ENCODE data around the gene NLRP7. TPM values are rescaled to one million over a fixed set of nuclear protein-coding genes. Genes with fewer than 3 reads are reported as not detected.
A peak's percentile ranks its signal among the peaks of the same experiment; 100 is the strongest.
"Not testable (repeated sequence)": the region's sequence is repeated elsewhere in the genome, so short reads cannot be mapped to it uniquely, and the experiment has no call there.

Gene NLRP7
- total RNA-seq, 2 experiments from 2014 or later: 0.69 to 8.8 TPM

DNA sequence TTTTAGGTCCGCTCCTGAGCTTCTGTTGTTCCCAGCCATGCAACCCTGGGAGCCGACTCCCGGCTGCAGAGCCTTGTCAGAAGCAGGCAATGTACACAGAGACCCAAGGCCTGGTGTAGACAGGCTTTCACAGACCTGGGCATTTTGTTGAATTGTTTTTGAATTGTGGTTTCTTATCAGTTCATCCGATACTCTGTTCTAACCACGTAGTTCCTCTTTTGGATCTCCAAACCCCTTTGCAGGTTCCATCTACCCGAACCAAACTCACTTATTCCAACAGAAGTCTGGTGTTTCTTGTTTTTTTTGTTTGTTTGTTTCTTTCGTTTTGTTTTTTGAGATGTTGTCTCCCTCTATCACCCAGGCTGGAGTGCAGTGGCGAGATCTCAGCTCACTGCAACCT is 12.5 kb upstream of the NLRP7 start:
- Histone ChIP-seq H3K4me1 (ENCODE audit: insufficient read depth, low read length, poor library complexity, severe bottlenecking) (peaks cover 31% of the 10 kb centered on the region), H2AFZ (ENCODE audit: low read length) (peak overlapping the region; percentile 97), H3K4me2 (ENCODE audit: low read length) (peak overlapping the region; percentile 75), H3K79me2 (ENCODE audit: insufficient read depth, low read depth, low read length) (no peaks in the 10 kb centered on the region), H3K9me3 (ENCODE audit: low read length) (no peaks in the 10 kb centered on the region), H3K9me2 (ENCODE audit: insufficient read depth, low read length) (no peaks in the 10 kb centered on the region), H3K27ac (ENCODE audit: low read depth, low read length, poor library complexity, severe bottlenecking) (peak overlapping the region; percentile 85), H3K36me3 (ENCODE audit: insufficient read depth, low read length) (no peaks in the 10 kb centered on the region), H4K20me1 (ENCODE audit: insufficient read depth, low read length) (no peaks in the 10 kb centered on the region), H3K4me3 (ENCODE audit: low read depth, low read length, poor library complexity, severe bottlenecking) (peak overlapping the region; percentile 46)
- intact Hi-C loops (cut with micrococcal nuclease; ENCODE audit: unreplicated experiment): no loop called here
- TF ChIP-seq, protein P1, sequence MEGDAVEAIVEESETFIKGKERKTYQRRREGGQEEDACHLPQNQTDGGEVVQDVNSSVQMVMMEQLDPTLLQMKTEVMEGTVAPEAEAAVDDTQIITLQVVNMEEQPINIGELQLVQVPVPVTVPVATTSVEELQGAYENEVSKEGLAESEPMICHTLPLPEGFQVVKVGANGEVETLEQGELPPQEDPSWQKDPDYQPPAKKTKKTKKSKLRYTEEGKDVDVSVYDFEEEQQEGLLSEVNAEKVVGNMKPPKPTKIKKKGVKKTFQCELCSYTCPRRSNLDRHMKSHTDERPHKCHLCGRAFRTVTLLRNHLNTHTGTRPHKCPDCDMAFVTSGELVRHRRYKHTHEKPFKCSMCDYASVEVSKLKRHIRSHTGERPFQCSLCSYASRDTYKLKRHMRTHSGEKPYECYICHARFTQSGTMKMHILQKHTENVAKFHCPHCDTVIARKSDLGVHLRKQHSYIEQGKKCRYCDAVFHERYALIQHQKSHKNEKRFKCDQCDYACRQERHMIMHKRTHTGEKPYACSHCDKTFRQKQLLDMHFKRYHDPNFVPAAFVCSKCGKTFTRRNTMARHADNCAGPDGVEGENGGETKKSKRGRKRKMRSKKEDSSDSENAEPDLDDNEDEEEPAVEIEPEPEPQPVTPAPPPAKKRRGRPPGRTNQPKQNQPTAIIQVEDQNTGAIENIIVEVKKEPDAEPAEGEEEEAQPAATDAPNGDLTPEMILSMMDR (conservative IDR thresholded peaks at IDR 0.05; ENCODE audit: low read length): no peak
- no peak for TF ChIP-seq EZH2phosphoT487 (IDR thresholded peaks at IDR 0.05; ENCODE audit: borderline replicate concordance, low read depth, low read length)
- CTCF ChIA-PET (ENCODE audit: unreplicated experiment): no interaction called here
- POLR2A ChIA-PET: interaction anchor here (0.9 kb wide), 1 partner anchor 44 kb away, joined by 3 read pairs; no protein-coding TSS in a partner anchor
- BruUV-seq (replicated peaks): no TSS peak
- DNase-seq (ENCODE audit: low spot score): peak; percentile 60

DNA sequence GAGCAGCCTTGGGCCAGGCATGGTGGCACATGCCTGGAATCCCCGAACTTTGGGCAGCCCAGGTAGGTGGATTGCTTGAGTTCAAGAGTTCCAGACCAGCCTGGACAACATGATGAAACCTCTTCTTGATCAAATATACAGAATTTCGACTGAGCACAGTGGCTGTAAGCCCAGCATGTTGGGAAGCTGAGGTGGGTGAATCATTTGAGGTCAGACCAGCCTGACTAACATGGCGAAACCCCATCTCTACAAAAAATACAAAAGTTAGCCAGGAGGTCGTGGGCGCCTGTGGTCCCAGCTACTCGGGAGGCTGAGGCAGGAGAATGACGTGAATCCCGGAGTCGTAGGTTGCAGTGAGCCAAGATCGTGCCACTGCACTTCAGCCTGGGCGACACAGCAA is 8.0 kb upstream of the NLRP7 start:
- Histone ChIP-seq H3K4me3 (ENCODE audit: low read depth, low read length, poor library complexity, severe bottlenecking) (no peak overlapping the region), H2AFZ (ENCODE audit: low read length) (no peak overlapping the region), H3K36me3 (ENCODE audit: insufficient read depth, low read length) (no peaks in the 10 kb centered on the region), H3K4me2 (ENCODE audit: low read length) (no peak overlapping the region), H3K79me2 (ENCODE audit: insufficient read depth, low read depth, low read length) (no peaks in the 10 kb centered on the region), H3K9me3 (ENCODE audit: low read length) (no peaks in the 10 kb centered on the region), H3K9me2 (ENCODE audit: insufficient read depth, low read length) (no peaks in the 10 kb centered on the region), H3K27ac (ENCODE audit: low read depth, low read length, poor library complexity, severe bottlenecking) (no peak overlapping the region), H3K4me1 (ENCODE audit: insufficient read depth, low read length, poor library complexity, severe bottlenecking) (peaks cover 44% of the 10 kb centered on the region), H4K20me1 (ENCODE audit: insufficient read depth, low read length) (no peaks in the 10 kb centered on the region)
- CTCF ChIA-PET (ENCODE audit: unreplicated experiment): no interaction called here
- POLR2A ChIA-PET: no interaction called here
- no peak for DNase-seq (ENCODE audit: low spot score)
- intact Hi-C loops (cut with micrococcal nuclease; ENCODE audit: unreplicated experiment): no loop called here
- BruUV-seq (replicated peaks): no TSS peak
- TF ChIP-seq EZH2phosphoT487 (IDR thresholded peaks at IDR 0.05; ENCODE audit: borderline replicate concordance, low read depth, low read length): no peak
- TF ChIP-seq, protein P1 (conservative IDR thresholded peaks at IDR 0.05; ENCODE audit: low read length): no peak

DNA sequence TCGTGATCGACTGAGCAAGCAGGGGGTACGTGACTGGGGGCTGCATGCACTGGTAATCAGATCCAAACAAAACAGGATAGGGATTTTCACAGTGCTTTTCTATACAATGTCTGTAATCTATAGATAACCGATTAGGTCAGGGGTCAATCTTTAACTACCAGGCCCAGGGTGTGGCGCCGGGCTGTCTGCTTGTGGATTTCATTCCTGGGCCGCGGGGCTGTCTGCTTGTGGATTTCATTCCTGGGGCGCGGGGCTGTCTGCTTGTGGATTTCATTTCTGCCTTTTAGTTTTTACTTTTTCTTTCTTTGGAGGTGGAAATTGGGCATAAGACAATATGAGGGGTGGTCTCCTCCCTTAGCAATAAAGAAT is 6.0 kb upstream of the NLRP7 start:
- H2AFZ ChIP-seq (ENCODE audit: low read length); H4K20me1 ChIP-seq (ENCODE audit: insufficient read depth, low read length); POLR2A ChIA-PET; H3K79me2 ChIP-seq (ENCODE audit: insufficient read depth, low read depth, low read length); CTCF ChIA-PET (ENCODE audit: unreplicated experiment); H3K27ac ChIP-seq (ENCODE audit: low read depth, low read length, poor library complexity, severe bottlenecking); H3K4me2 ChIP-seq (ENCODE audit: low read length); BruUV-seq (replicated peaks); H3K4me3 ChIP-seq (ENCODE audit: low read depth, low read length, poor library complexity, severe bottlenecking); DNase-seq (ENCODE audit: low spot score); H3K9me2 ChIP-seq (ENCODE audit: insufficient read depth, low read length); H3K36me3 ChIP-seq (ENCODE audit: insufficient read depth, low read length); H3K9me3 ChIP-seq (ENCODE audit: low read length); intact Hi-C loops (cut with micrococcal nuclease; ENCODE audit: unreplicated experiment): not testable (repeated sequence)
- H3K4me1 ChIP-seq (ENCODE audit: insufficient read depth, low read length, poor library complexity, severe bottlenecking): peaks cover 39% of the 10 kb centered on the region
